ENCODE measurements around the gene EXOC4.

EXOC4 gene

DNA sequence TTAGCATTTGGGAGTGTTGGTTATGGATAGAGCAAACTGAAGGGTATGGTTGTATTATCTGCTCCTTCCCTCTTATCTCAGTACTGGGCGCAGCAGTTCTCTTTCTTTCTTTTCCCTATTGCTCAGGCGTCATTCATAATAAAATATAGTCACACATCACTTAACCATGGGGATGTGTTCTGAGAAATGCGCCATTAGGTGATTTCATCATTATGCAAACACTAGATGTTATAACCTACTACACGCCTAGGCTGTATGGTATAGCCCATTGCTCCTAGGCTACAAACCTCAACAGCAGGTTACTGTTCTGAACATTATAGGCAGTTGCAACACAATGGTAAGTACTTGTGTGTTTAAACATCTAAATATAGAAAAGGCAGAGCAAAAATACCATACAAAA, 401.7 kb downstream of the EXOC4 start:
- in situ Hi-C loops (cut with HindIII; ENCODE audit: low sequenced_read_pairs): no loop called here

DNA sequence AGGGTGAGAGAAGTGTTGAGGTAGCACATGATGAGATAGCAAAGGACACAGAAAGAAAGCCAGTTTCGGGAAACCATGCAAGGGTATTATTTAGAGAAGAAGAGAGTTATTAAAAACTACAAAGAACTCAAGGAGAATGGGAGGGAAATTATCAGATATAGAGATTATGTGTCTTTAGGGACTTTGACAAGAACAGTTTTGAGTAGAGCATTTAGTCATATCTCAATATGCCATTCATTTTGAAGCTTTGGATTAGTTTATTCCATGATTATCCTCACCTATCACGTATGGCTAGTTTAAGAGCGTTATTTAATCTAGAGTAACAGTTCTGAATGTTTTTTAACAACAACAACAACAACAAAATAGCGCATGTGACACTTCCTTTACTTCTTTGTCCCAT, 409.4 kb downstream of the EXOC4 start:
- in situ Hi-C loops (cut with HindIII; ENCODE audit: low sequenced_read_pairs): no loop called here

DNA sequence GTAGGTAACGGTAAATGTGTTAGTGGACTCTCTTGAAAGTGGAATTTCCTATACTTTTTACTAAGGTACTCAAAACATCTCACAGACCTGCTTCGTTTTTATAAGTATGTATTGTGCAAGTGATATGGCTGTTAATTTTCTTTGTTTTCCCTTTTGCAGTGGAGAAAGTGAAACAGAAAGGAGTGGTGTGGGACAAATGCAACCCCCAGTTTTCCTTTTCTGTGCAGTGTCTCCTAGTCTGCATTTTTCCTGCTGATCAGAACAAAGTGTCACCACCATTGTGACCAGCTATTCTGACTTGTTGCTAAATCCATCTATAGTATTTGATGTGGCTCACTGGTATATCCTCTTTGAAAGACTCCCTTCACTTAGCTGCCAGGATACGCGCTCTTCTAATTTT, 410.0 kb downstream of the EXOC4 start:
- in situ Hi-C loops (cut with HindIII; ENCODE audit: low sequenced_read_pairs): no loop called here

DNA sequence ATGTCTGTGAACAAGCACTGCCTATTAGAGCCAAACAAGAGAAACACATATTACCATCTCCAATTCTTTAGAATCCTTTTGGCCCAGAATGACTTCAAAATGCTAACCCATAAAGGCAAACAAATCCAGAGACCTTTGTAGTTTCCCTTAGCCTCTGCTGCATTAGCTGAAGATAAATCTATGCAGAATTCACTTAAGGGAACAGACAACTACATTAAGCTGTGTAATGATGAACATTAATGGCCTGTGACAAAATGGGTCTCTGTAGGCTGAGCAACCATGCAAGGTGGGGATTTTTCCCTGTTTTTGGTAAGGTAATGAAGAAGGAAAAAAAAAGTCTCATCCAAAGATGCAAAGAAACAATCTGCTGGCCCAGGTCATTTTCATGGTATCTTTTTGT, 411.6 kb downstream of the EXOC4 start:
- in situ Hi-C loops (cut with HindIII; ENCODE audit: low sequenced_read_pairs): no loop called here

DNA sequence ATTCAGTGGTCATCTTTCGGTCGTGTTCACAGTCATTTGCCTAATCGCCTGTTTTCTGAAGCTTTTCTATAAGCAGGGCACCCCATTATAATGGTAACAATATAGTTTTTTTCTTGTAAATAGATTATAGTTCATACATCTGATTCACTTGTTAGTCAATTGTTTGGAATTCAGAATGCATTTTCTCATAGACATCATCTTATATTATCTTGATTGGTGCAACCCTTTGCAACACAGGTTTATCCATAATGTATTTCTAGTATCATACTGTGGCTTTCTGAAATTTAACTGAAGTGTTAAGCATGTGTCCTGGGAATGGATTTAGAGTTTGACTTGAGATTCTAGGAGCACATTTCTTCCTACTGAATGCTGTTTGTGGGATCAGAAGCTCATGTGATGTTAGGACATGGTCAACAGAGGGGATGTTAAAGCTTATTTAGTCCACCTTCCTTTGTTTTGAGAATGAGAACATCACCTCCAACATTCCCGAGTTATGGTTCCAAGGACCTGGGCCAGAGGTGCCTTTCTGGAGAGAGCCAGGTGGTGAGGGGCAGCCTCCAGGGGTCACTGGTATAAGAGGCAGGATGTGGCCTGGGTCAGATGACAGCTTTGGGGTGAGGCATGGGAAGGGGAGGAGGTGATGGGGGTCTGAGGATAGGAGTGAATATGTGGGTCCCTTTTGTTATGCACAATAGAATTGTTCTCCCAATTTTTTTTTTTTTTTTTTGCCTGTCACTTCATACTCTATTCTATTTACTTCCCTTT, 415.6 kb downstream of the EXOC4 start:
- in situ Hi-C loops (cut with HindIII; ENCODE audit: low sequenced_read_pairs): loop anchor here (5.0 kb wide), 1 partner anchor 59 kb away; no protein-coding TSS in a partner anchor

DNA sequence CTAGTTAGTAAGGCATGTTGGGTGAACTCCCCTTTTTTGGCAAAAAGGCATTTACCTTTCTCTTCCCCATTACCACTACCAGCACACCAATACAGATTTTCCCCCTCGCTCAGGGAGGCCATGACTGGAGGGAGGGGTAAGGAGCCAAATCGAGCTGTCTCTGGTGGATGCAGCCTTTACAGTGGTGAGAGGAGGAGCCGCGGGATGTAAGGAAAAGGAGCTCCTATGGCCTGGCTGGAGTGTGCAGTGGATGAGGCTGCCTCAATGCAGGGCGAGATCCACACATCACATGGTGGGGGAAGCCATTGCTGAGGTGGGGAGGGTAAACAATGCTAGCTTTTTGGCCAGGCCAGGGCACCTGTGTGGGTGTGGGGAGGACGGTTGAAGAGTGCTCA, 416.2 kb downstream of the EXOC4 start:
- in situ Hi-C loops (cut with HindIII; ENCODE audit: low sequenced_read_pairs): loop anchor here (5.0 kb wide), 1 partner anchor 58 kb away; no protein-coding TSS in a partner anchor

DNA sequence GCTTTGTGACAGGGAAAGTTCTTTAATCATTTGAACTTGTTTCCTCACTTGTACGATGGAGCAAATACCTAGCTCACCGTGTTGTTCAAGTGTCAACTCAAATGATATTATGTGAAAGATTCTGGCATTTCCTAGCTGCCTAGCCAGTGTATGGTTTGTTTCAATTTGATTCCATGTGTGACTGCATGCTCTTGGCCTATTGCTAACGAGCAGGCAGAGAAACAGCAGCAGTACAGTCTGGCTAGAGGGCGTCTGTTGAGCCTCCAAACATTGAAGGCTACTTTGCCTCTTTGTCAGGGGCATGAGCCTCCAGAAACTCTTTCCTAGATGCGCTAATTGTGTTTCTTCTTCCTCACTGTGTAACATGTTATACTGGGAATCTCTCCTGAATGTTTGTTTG, 417.4 kb downstream of the EXOC4 start:
- in situ Hi-C loops (cut with HindIII; ENCODE audit: low sequenced_read_pairs): no loop called here

DNA sequence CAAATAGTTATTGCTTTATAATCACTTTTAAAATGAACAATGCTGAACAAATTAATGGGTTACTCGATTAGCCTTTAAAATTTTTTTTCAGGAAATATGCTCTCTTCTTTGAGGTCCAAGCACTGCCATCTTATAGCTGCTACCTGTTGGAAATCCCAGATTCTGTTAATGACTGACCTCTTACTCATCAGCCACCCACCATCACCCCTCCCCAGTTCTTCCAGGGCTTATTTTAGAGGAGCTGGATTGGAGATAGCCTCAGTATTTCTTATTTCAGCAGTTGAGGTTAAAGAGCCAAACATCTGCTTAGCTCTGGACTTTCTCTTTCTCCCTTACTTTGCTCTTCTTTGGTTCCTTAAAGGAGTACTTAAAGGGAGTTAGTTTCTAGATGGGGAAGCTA, 420.0 kb downstream of the EXOC4 start:
- in situ Hi-C loops (cut with HindIII; ENCODE audit: low sequenced_read_pairs): no loop called here

DNA sequence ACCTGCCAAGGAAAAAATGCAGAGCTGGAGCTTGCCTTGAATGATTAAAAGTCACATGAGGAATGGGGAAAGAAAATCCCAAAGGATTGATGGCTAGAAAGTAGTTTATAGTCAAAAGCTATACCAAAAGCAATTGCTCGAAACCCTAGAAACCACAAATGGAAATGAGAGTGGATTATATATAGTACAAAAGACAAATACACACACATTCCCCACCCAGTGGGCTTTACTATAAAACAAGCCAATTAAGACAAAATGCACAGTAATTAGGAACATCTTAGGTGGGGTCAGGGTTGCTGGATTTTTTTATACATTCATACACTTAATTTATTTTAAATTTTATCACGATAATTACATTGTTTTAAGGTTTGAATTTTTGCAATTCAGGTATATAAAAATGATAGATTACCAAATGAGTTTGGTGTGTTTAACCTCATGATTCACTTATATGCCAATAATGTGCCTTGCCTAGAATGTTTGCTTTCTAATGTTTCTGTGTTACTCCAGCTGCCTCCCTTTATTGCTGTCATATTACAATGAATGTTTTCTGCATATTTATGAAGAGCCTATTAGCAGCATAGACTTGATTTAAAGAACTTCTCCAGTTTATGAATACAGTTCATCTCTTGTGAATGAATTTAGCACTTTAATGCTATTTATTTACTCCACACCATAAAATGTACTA, 421.3 kb downstream of the EXOC4 start:
- in situ Hi-C loops (cut with HindIII; ENCODE audit: low sequenced_read_pairs): no loop called here

DNA sequence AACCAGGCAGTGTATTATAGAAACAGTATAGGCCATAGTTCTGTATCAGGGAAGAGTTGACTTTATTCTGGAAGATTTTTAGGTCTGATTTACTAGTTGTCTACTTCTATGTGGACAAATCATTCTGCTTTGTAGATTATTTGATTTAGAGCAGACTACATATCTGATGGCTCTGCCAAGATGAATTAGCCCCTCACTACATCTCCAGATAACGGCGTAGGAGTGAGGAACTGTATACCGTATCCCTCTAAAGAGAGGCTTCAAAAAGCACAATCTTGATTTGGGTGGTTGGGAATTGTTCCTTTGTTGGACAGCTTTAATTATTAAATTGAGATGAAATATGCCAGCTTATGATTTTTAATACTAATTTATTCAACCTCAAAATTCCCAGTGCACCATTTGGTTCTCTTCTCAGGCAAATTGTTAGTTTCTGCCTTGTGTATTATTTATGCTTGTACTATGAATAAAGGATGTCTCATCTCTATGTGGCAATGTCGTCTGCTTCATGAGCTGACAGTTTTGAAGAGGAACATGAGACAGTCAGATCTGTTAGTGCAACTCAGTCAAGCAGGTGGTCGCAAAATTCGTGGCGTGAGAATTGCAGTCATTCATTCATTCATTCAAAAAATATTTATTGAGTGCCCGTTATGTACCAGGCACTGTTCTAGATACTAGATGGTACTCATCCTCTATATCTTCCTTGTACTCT, 422.8 kb downstream of the EXOC4 start:
- in situ Hi-C loops (cut with HindIII; ENCODE audit: low sequenced_read_pairs): no loop called here

DNA sequence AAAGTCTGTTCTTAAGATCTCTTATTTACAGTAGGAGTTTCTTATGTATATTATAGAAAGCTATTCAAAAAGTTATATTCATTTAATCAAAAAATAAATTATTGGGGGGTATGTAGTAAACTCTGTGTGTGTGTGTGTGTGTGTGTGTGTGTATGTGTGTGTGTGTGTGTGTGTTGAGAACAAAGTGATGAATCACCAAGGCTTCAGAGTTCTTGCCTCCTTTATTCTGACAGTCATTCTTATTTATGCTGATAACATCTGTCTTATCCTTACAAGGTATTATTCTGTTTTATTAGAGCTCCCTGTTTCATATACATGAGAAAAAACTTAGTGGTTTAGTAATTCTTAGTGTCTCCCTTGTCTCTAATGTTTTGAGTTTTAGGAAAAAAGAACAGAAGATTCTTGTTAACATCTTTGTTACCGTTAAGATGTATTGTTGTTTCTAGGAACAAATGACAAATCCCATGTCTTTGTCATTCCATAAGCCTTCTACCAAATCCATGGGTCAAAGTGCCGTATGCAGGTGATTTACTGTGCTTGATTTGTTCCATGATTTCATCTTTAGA, 424.0 kb downstream of the EXOC4 start:
- in situ Hi-C loops (cut with HindIII; ENCODE audit: low sequenced_read_pairs): no loop called here

DNA sequence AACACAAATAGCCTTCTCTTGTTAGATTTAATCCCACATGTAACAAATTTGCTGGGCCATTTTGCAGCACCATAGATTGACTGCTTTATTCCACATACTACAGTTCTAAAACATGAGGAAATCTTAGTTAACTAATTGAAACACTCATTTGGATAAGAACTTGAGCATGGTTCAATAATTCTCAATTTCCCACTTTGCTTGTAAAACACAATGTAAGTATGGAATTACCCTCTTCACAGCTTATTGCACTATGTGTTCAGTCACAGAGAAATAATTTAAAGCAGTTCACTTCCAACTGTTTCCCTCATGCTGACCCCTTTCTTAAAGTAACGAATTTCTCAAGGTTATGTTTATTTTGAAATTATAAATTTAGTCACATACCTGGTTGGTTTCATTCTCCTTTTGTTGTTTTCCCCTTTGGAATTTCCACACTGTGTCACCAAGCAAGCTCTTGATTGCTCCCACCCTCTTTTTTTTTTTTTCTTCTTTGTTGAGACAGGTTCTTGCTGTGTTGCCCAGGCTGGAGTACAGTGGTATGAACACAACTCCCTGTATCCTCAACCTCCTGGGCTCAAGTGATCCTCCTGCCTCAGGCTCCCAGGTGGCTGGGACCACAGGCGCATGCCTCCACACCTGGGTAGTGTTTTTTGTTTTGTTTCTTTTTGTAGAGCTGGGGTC, 425.4 kb downstream of the EXOC4 start:
- in situ Hi-C loops (cut with HindIII; ENCODE audit: low sequenced_read_pairs): no loop called here

DNA sequence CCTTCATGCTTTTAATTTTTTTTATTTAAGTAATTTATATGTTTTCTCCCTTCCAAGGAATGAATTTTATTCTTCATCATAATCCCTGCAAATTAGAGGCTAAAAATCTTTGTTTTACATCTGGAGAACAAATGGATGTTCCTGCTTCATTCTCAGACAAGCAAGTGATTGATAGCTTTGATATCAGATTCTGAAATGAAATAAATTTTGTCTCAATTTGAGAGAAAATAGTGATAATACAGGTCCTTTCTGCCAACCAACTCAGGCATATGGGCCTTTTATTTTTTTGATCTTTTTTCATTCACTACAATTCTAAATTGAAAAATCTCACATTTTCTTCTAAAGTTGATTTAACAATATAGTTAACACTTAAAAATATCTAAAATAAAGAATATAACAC, 427.1 kb downstream of the EXOC4 start:
- in situ Hi-C loops (cut with HindIII; ENCODE audit: low sequenced_read_pairs): no loop called here

DNA sequence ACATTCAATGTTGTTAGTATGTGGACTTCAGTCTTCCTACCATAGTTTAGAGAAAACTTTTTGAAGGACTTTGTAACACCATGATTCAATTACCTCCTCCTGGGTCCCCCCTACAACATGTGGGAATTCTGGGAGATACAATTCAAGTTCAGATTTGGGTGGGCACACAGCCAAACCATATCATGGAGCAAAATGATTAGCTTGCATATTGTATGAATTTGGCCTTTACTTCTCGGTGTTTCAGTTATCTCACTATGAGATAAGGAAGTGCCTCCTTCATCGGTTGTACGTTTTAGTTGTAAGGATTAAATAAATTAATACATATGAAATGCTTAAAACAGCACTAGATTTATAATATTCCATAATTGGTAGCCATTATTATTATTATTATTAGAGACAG, 428.7 kb downstream of the EXOC4 start:
- in situ Hi-C loops (cut with HindIII; ENCODE audit: low sequenced_read_pairs): no loop called here

DNA sequence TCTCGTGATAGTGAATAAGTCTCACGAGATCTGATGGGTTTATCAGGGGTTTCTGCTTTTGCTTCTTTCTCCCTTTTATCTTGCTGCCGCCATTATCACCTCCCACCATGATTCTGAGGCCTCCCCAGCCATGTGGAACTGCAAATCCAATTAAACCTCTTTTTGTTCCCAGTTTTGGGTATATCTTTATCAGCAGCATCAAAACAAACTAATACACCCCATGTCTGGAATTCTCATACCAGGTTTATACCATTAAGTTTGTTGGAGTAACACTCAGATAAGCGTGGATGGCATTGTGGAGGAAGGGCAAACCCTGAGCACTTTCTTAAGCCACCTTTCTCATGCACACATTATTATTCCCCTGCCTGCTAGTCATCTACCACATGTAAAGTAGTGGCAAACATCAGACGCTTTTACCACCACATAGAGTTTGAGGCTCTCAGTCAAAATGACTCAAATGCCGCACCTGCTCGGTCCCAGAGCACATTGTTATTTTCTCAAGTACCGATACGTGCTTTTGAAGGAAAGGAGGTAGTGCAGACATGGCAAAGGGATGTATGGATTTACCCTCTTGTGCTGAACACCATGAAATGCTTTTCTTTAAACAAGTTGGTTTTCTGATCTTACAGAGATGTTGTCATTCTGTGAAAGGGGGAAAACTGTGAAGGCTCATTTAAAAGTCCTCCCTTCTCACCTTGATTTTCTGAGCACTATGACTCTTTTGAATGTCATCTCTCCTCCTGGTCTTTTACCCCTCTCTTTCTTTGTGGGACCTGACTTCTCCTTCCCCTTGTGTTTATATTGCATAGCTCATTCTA, 429.7 kb downstream of the EXOC4 start:
- in situ Hi-C loops (cut with HindIII; ENCODE audit: low sequenced_read_pairs): no loop called here

DNA sequence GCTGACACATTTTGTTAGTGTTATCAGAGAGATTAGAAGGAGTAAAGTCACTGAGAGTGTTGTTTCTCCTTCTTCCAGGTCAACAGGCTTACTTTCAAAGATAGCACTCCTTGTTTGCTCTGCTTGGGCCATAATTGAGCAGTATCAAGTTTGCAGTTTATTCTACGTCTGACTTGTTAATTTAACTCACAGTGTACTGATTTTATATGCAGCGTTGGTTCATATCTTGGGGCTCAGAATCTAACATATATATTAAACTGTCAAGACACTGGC, 430.2 kb downstream of the EXOC4 start:
- in situ Hi-C loops (cut with HindIII; ENCODE audit: low sequenced_read_pairs): no loop called here

DNA sequence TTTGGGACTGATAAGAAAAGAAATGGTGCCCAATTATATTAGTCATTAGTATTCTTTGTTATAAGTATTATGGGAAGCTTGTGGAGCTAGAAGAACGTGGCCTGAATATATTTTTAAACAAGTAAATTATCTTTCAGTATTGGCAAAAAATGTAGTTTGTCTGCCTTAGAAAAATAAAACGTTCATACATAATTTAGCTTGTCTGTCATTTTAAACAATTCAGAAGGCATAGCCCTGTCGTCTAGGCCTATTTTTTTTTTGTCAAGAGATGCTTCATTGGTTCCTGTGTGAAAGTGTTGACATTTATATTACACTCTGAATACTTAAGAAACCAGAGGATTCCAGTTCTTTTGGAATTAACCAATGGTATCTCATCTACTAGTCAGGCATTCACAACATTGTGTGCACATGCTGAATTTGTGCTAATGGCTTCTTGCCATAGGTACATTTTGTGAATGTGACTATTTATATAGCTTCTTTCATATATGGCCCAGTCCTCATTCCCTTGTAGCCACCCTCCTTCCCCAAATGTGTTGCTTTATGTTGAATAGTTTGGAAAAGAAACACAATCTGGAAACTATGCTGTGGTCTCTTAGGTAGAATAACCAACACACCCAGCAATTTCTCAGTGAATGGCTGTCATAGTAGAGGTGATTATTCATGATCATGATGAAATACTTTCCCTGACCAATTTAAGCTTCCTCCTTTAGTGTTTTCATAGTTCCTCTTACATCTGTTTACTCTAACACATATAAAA, 435.8 kb downstream of the EXOC4 start:
- in situ Hi-C loops (cut with HindIII; ENCODE audit: low sequenced_read_pairs): no loop called here

DNA sequence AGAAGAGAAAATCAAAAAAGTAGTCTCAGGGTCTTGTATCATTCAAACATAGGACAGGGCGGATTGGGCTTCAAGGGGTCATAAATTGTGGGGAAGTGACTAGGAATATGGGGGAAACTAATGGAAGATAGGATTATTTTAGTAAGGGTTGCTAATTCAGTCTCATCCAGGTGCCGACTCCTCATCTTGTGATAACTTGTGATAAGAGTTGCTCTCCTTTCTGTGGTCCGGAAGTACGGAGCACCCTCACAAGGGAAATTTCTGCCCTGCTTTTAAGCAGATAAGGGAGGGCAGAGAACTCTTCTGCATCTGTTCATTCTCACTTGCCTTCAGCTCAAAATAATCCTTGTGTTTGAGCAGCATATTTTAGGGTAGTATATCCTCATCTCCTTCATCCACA, 437.9 kb downstream of the EXOC4 start:
- in situ Hi-C loops (cut with HindIII; ENCODE audit: low sequenced_read_pairs): no loop called here

DNA sequence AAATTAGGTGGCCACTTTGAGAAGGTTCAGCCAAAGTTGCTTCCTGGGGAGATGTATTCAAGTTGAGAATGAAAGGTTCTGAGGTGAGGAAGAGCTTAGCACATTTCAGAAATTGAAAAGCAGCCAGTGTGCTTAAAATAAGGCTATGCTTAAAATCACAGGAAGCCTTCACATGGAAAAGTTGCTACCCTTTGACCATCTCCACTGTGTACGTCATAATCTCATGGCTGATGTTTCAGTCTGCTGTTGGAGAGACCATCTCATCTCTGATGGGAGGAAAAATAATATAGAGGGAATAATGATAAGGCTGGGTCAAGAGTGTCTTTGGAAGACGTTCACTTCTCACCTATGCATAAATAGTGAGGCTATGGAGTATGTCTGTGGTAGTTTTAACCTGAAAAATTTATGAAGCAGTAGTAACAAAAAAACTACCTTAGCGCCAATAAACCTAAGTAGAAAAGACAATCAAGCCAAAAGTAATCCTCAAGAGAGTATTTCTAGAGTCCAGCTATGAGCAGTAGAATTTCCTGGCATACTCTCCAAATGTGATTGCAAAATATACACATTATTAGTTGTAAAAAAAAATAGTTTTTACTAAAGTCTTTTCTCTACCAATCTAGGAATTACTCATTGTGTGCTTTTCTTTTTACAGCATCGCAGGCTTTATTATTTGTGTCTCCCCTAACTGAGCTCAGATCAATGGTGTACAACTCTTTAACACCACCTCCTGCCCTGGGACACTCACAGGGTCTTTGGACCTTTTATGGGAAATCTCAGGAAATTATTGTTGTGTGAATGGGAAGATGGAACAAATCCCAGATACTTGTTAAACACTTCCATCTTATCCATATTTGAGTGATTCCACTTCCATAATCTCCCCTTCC, 439.1 kb downstream of the EXOC4 start:
- in situ Hi-C loops (cut with HindIII; ENCODE audit: low sequenced_read_pairs): no loop called here

All from endothelial cell of hepatic sinusoid (primary cell).